ENCODE data around the gene PTS.
"Not testable (repeated sequence)": the region's sequence is repeated elsewhere in the genome, so short reads cannot be mapped to it uniquely, and the experiment has no call there.

PTS gene

DNA sequence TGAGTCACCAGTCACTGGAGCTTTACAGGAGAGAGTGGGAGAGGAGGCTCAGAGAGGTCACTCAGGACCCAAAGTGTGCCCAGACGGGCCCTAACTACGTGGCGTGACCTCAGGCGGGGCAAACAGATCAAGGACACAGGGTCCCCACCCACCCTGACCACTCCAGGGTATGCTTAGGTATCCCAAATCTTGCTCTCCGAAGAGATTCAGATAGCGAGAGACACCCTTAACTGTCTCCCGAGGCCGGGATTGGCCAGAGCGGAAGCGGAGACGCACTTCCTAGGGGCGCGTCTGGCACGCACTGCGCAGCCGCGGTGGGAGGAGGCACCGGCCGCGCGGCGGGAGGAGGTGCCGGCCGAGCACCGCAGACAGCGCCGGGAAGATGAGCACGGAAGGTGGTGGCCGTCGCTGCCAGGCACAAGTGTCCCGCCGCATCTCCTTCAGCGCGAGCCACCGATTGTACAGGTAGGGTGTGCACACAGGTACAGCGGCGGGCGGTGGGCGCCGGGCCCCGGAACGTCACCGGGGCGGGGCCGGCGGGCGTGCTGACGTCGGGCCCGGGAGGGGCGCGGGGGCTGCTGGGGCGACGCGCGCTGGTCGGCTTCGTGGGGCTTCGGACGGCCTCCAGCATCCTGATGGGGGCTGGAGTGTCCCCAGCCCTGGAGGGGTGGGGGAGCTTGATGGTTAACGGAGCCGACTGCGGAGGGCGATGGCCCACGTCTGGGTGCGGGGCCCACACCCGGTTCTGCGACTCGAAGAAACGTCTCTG, at the start of gene PTS:
Gene PTS (plus strand): TSS at position 367 of the 769 bp plus-strand sequence. CDS start 16 bp downstream, at position 383.
- Histone ChIP-seq H3K27ac (ENCODE audit: low read depth, low read length) (peak within 1 kb of the TSS; percentile 98), H3K4me1 (ENCODE audit: control insufficient read depth in 1 of 2, insufficient read depth in 2 of 2, low read length in 2 of 2) (peaks cover 9 to 11% of the 10 kb centered on the region in 2 donors), H3K27me3 (ENCODE audit: control insufficient read depth in 1 of 2, insufficient read depth in 2 of 2, low read length in 2 of 2) (no peaks in the 10 kb centered on the region), H3K36me3 (ENCODE audit: control insufficient read depth in 1 of 2, insufficient read depth in 2 of 2, low read length in 2 of 2) (peaks cover 8 to 17% of the 10 kb centered on the region in 2 donors), H3K9me3 (ENCODE audit: control insufficient read depth in 1 of 2, low read length in 2 of 2) (no peaks in the 10 kb centered on the region), H3K4me3 (ENCODE audit: low read depth in 1 of 2, low read length in 2 of 2) (peak within 1 kb of the TSS; percentile 88 to 94), H3K9ac (ENCODE audit: low read depth in 1 of 2, low read length in 2 of 2) (peak within 1 kb of the TSS; percentile 92 to 95)

- Histone ChIP-seq H3K27me3 (ENCODE audit: control insufficient read depth in 1 of 2, insufficient read depth in 2 of 2, low read length in 2 of 2) (no peaks in the 10 kb centered on the region), H3K4me1 (ENCODE audit: control insufficient read depth in 1 of 2, insufficient read depth in 2 of 2, low read length in 2 of 2) (peaks cover 6 to 11% of the 10 kb centered on the region in 2 donors), H3K9ac (ENCODE audit: low read depth in 1 of 2, low read length in 2 of 2) (no peak overlapping the region), H3K9me3 (ENCODE audit: control insufficient read depth in 1 of 2, low read length in 2 of 2) (no peaks in the 10 kb centered on the region), H3K27ac (ENCODE audit: low read depth, low read length) (no peak overlapping the region), H3K4me3 (ENCODE audit: low read depth in 1 of 2, low read length in 2 of 2) (no peak overlapping the region), H3K36me3 (ENCODE audit: control insufficient read depth in 1 of 2, insufficient read depth in 2 of 2, low read length in 2 of 2) (no peaks in the 10 kb centered on the region)
Measured at GRCh38 chr11:112177589-112177988, 48.6 kb upstream of the PTS start.

DNA sequence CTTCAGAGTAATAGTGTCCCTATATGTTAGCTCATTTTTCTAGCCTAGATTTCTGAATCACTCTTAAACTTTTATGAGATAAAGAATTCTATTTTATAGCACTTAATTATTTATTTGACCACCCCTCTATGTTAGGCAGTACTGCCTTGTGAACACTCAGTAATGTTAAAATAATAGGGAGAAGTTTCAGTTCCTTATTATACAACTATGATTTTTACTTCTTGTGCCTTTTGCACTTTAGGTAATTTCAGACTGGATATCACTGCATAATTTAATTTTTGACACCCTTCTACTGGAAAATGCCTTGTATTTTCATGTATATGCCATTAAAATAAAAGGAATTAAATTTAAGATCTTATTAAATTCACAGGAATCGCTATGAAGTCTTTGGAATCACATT, 47.8 kb upstream of the PTS start:
- no peak overlapping the region for H3K27ac ChIP-seq (ENCODE audit: low read depth, low read length)
- no peak overlapping the region for H3K4me3 ChIP-seq (ENCODE audit: low read depth in 1 of 2, low read length in 2 of 2)
- H3K4me1 ChIP-seq (ENCODE audit: control insufficient read depth in 1 of 2, insufficient read depth in 2 of 2, low read length in 2 of 2) = peaks cover 6 to 11% of the 10 kb centered on the region in 2 donors
- H3K9ac ChIP-seq (ENCODE audit: low read depth in 1 of 2, low read length in 2 of 2) = no peak overlapping the region
- H3K36me3 ChIP-seq (ENCODE audit: control insufficient read depth in 1 of 2, insufficient read depth in 2 of 2, low read length in 2 of 2) = no peaks in the 10 kb centered on the region
- no peaks in the 10 kb centered on the region for H3K27me3 ChIP-seq (ENCODE audit: control insufficient read depth in 1 of 2, insufficient read depth in 2 of 2, low read length in 2 of 2)
- no peaks in the 10 kb centered on the region for H3K9me3 ChIP-seq (ENCODE audit: control insufficient read depth in 1 of 2, low read length in 2 of 2)

DNA sequence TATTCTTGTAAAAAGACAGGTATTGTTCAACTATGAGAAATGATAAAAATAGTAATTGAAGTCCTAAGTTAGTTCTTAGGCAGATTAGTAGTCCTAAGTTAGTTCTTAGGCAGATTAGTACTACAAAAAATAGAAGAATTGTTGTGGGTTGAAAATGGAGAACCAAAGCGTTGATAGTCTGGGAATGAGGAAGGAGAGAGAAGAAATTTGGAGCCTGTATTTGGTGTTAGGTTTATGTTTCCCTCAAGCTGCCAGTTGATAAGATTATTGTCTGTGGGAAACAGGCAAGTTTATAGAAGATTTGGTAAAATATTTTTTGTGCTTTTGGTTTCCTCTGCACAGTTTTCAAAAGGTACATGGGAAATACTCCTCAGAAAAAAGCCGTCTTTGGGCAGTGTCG, 47.3 kb upstream of the PTS start:
- H3K4me1 ChIP-seq (ENCODE audit: control insufficient read depth in 1 of 2, insufficient read depth in 2 of 2, low read length in 2 of 2) = peaks cover 6 to 11% of the 10 kb centered on the region in 2 donors
- H3K27me3 ChIP-seq (ENCODE audit: control insufficient read depth in 1 of 2, insufficient read depth in 2 of 2, low read length in 2 of 2) = no peaks in the 10 kb centered on the region
- H3K9ac ChIP-seq (ENCODE audit: low read depth in 1 of 2, low read length in 2 of 2) = no peak overlapping the region
- H3K27ac ChIP-seq (ENCODE audit: low read depth, low read length) = no peak overlapping the region
- H3K4me3 ChIP-seq (ENCODE audit: low read depth in 1 of 2, low read length in 2 of 2) = no peak overlapping the region
- no peaks in the 10 kb centered on the region for H3K36me3 ChIP-seq (ENCODE audit: control insufficient read depth in 1 of 2, insufficient read depth in 2 of 2, low read length in 2 of 2)
- no peaks in the 10 kb centered on the region for H3K9me3 ChIP-seq (ENCODE audit: control insufficient read depth in 1 of 2, low read length in 2 of 2)

DNA sequence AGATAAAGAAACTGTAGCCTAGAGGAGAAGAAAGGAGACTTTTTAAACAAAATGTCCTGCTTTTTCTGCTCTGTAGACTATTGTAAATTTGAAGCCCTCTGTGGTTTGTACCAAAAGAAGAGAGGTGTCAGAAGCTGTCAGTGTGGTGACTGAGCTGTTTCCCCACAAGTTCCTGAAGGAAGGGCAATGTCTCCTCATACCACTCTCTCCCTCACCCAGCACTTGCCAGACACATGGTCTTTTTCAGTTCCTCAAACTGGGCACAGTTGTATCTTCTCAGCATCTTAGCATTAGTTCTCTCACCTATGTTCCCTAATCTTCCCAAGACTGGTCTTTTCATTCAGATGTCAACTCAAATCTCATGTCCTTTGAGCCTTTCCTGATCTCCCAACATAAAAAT, 46.6 kb upstream of the PTS start:
- peaks cover 6 to 11% of the 10 kb centered on the region in 2 donors for H3K4me1 ChIP-seq (ENCODE audit: control insufficient read depth in 1 of 2, insufficient read depth in 2 of 2, low read length in 2 of 2)
- H3K9ac ChIP-seq (ENCODE audit: low read depth in 1 of 2, low read length in 2 of 2) = no peak overlapping the region
- H3K9me3 ChIP-seq (ENCODE audit: control insufficient read depth in 1 of 2, low read length in 2 of 2) = no peaks in the 10 kb centered on the region
- no peak overlapping the region for H3K4me3 ChIP-seq (ENCODE audit: low read depth in 1 of 2, low read length in 2 of 2)
- H3K27me3 ChIP-seq (ENCODE audit: control insufficient read depth in 1 of 2, insufficient read depth in 2 of 2, low read length in 2 of 2) = no peaks in the 10 kb centered on the region
- H3K27ac ChIP-seq (ENCODE audit: low read depth, low read length) = no peak overlapping the region
- no peaks in the 10 kb centered on the region for H3K36me3 ChIP-seq (ENCODE audit: control insufficient read depth in 1 of 2, insufficient read depth in 2 of 2, low read length in 2 of 2)

DNA sequence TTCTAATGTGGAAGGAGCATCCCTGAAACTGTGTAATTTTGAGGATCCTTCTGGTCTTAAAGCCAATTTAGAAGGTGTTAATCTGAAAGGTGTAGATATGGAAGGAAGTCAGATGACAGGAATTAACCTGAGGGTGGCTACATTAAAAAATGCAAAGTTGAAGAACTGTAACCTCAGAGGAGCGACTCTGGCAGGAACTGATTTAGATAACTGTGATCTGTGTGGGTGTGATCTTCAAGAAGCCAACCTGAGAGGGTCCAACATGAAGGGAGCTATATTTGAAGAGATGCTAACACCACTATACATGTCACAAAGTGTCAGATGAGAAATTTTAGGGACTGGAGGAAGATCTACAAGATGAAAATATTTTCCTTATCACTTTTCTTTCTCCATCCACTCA, 43.4 kb upstream of the PTS start:
- Histone ChIP-seq H3K4me1 (ENCODE audit: control insufficient read depth in 1 of 2, insufficient read depth in 2 of 2, low read length in 2 of 2) (no peaks in the 10 kb centered on the region), H3K27ac (ENCODE audit: low read depth, low read length) (no peak overlapping the region), H3K9ac (ENCODE audit: low read depth in 1 of 2, low read length in 2 of 2) (no peak overlapping the region), H3K9me3 (ENCODE audit: control insufficient read depth in 1 of 2, low read length in 2 of 2) (no peaks in the 10 kb centered on the region), H3K36me3 (ENCODE audit: control insufficient read depth in 1 of 2, insufficient read depth in 2 of 2, low read length in 2 of 2) (no peaks in the 10 kb centered on the region), H3K27me3 (ENCODE audit: control insufficient read depth in 1 of 2, insufficient read depth in 2 of 2, low read length in 2 of 2) (no peaks in the 10 kb centered on the region), H3K4me3 (ENCODE audit: low read depth in 1 of 2, low read length in 2 of 2) (no peak overlapping the region)

- Histone ChIP-seq H3K9me3 (ENCODE audit: control insufficient read depth in 1 of 2, low read length in 2 of 2) (no peaks in the 10 kb centered on the region), H3K27ac (ENCODE audit: low read depth, low read length) (no peak overlapping the region), H3K27me3 (ENCODE audit: control insufficient read depth in 1 of 2, insufficient read depth in 2 of 2, low read length in 2 of 2) (no peaks in the 10 kb centered on the region), H3K4me3 (ENCODE audit: low read depth in 1 of 2, low read length in 2 of 2) (no peak overlapping the region), H3K4me1 (ENCODE audit: control insufficient read depth in 1 of 2, insufficient read depth in 2 of 2, low read length in 2 of 2) (no peaks in the 10 kb centered on the region), H3K36me3 (ENCODE audit: control insufficient read depth in 1 of 2, insufficient read depth in 2 of 2, low read length in 2 of 2) (no peaks in the 10 kb centered on the region), H3K9ac (ENCODE audit: low read depth in 1 of 2, low read length in 2 of 2) (no peak overlapping the region)
Measured at GRCh38 chr11:112185883-112186282, 40.3 kb upstream of the PTS start.

- Histone ChIP-seq H3K4me1 (ENCODE audit: control insufficient read depth in 1 of 2, insufficient read depth in 2 of 2, low read length in 2 of 2) (no peaks in the 10 kb centered on the region), H3K9ac (ENCODE audit: low read depth in 1 of 2, low read length in 2 of 2) (no peak overlapping the region), H3K9me3 (ENCODE audit: control insufficient read depth in 1 of 2, low read length in 2 of 2) (no peaks in the 10 kb centered on the region), H3K4me3 (ENCODE audit: low read depth in 1 of 2, low read length in 2 of 2) (no peak overlapping the region), H3K36me3 (ENCODE audit: control insufficient read depth in 1 of 2, insufficient read depth in 2 of 2, low read length in 2 of 2) (no peaks in the 10 kb centered on the region), H3K27ac (ENCODE audit: low read depth, low read length) (no peak overlapping the region), H3K27me3 (ENCODE audit: control insufficient read depth in 1 of 2, insufficient read depth in 2 of 2, low read length in 2 of 2) (no peaks in the 10 kb centered on the region)
Measured at GRCh38 chr11:112186304-112186703, 39.9 kb upstream of the PTS start.

- H3K9me3 ChIP-seq (ENCODE audit: control insufficient read depth in 1 of 2, low read length in 2 of 2); H3K27me3 ChIP-seq (ENCODE audit: control insufficient read depth in 1 of 2, insufficient read depth in 2 of 2, low read length in 2 of 2); H3K27ac ChIP-seq (ENCODE audit: low read depth, low read length); H3K4me1 ChIP-seq (ENCODE audit: control insufficient read depth in 1 of 2, insufficient read depth in 2 of 2, low read length in 2 of 2); H3K4me3 ChIP-seq (ENCODE audit: low read depth in 1 of 2, low read length in 2 of 2); H3K9ac ChIP-seq (ENCODE audit: low read depth in 1 of 2, low read length in 2 of 2); H3K36me3 ChIP-seq (ENCODE audit: control insufficient read depth in 1 of 2, insufficient read depth in 2 of 2, low read length in 2 of 2): not testable (repeated sequence)
Measured at GRCh38 chr11:112195113-112195512, 31.1 kb upstream of the PTS start.

GRCh38 chr11:112195951-112196351, 30.3 kb upstream of the PTS start:
- H3K36me3 ChIP-seq (ENCODE audit: control insufficient read depth in 1 of 2, insufficient read depth in 2 of 2, low read length in 2 of 2) = no peaks in the 10 kb centered on the region
- H3K27me3 ChIP-seq (ENCODE audit: control insufficient read depth in 1 of 2, insufficient read depth in 2 of 2, low read length in 2 of 2) = no peaks in the 10 kb centered on the region
- no peak overlapping the region for H3K4me3 ChIP-seq (ENCODE audit: low read depth in 1 of 2, low read length in 2 of 2)
- H3K4me1 ChIP-seq (ENCODE audit: control insufficient read depth in 1 of 2, insufficient read depth in 2 of 2, low read length in 2 of 2) = peaks cover 0 to 6% of the 10 kb centered on the region in 2 donors
- H3K9me3 ChIP-seq (ENCODE audit: control insufficient read depth in 1 of 2, low read length in 2 of 2) = no peaks in the 10 kb centered on the region
- no peak overlapping the region for H3K27ac ChIP-seq (ENCODE audit: low read depth, low read length)
- H3K9ac ChIP-seq (ENCODE audit: low read depth in 1 of 2, low read length in 2 of 2) = no peak overlapping the region
